ENCODE measurements around the gene MYH13. TPM values are rescaled to one million over a fixed set of nuclear protein-coding genes. Genes with fewer than 3 reads are reported as not detected.

Gene MYH13
- total RNA-seq, 1 experiment from 2014 or later, result not detected

DNA sequence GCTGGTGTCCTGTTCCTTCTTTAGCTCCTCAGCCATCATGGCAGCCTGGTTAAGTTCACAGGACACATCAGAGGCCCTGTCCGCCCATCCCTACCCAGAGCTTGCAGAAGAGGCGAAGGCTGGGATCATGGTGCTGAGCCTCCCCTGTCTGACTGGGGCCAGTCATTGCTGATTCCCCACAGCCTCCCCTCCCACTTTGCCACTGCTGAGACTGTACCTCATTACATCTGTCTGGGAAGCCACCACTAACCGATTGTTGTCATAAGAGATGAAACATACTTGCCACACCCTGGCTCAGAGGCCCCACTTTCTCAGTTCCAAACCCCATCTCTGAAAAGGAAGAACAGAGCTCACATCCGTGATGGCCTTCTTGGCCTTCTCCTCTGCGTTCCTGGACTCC lies 66.2 kb downstream of the MYH13 start:
- CTCF ChIA-PET, result interaction anchor here (0.6 kb wide), 1 partner anchor 233 kb away, joined by 3 read pairs; no protein-coding TSS in a partner anchor
- Mint-ChIP-seq H3K4me1 (ENCODE audit: low read depth, unreplicated experiment) (no peaks in the 10 kb centered on the region), H3K36me3 (ENCODE audit: insufficient read depth, unreplicated experiment) (no peaks in the 10 kb centered on the region), H3K27me3 (ENCODE audit: unreplicated experiment) (no peaks in the 10 kb centered on the region), H3K9me3 (ENCODE audit: low read depth, unreplicated experiment) (peaks cover 3% of the 10 kb centered on the region), H3K27ac (ENCODE audit: unreplicated experiment) (no peak overlapping the region), H3K4me3 (ENCODE audit: low read depth, unreplicated experiment) (no peak overlapping the region)
- intact Hi-C loops (cut with micrococcal nuclease; ENCODE audit: unreplicated experiment), result no loop called here
- TF ChIP-seq, protein P1, sequence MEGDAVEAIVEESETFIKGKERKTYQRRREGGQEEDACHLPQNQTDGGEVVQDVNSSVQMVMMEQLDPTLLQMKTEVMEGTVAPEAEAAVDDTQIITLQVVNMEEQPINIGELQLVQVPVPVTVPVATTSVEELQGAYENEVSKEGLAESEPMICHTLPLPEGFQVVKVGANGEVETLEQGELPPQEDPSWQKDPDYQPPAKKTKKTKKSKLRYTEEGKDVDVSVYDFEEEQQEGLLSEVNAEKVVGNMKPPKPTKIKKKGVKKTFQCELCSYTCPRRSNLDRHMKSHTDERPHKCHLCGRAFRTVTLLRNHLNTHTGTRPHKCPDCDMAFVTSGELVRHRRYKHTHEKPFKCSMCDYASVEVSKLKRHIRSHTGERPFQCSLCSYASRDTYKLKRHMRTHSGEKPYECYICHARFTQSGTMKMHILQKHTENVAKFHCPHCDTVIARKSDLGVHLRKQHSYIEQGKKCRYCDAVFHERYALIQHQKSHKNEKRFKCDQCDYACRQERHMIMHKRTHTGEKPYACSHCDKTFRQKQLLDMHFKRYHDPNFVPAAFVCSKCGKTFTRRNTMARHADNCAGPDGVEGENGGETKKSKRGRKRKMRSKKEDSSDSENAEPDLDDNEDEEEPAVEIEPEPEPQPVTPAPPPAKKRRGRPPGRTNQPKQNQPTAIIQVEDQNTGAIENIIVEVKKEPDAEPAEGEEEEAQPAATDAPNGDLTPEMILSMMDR (IDR thresholded peaks at IDR 0.05; ENCODE audit: unreplicated experiment), result no peak
- DNase-seq, result no peak
- no TSS peak for BruUV-seq (replicated peaks)

DNA sequence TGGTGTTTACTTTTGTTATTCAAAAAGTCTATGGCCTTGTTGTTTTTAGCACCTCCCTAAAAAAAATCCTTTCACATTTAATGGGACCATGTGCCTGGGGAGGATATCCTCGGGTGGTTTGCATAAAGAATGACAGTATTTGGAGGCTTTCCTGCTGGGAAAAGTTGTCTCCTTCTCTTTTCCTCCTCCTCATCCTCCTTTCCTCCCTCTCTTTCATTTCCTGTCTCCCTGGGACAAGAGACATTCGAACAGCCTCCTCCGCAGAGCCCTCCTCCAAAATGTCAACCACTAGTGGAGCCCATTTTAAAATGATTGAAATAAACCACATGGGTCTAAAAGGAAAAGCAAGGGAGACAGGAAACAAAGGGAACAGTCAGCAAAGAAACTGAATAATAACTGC lies 67.4 kb downstream of the MYH13 start:
- Mint-ChIP-seq H3K36me3 (ENCODE audit: insufficient read depth, unreplicated experiment) (no peaks in the 10 kb centered on the region), H3K9me3 (ENCODE audit: low read depth, unreplicated experiment) (peaks cover 3% of the 10 kb centered on the region), H3K27ac (ENCODE audit: unreplicated experiment) (no peak overlapping the region), H3K4me3 (ENCODE audit: low read depth, unreplicated experiment) (no peak overlapping the region), H3K4me1 (ENCODE audit: low read depth, unreplicated experiment) (no peaks in the 10 kb centered on the region), H3K27me3 (ENCODE audit: unreplicated experiment) (no peaks in the 10 kb centered on the region)
- TF ChIP-seq, protein P1 (IDR thresholded peaks at IDR 0.05; ENCODE audit: unreplicated experiment), result no peak
- CTCF ChIA-PET, result no interaction called here
- DNase-seq, result no peak
- no TSS peak for BruUV-seq (replicated peaks)
- intact Hi-C loops (cut with micrococcal nuclease; ENCODE audit: unreplicated experiment), result no loop called here

DNA sequence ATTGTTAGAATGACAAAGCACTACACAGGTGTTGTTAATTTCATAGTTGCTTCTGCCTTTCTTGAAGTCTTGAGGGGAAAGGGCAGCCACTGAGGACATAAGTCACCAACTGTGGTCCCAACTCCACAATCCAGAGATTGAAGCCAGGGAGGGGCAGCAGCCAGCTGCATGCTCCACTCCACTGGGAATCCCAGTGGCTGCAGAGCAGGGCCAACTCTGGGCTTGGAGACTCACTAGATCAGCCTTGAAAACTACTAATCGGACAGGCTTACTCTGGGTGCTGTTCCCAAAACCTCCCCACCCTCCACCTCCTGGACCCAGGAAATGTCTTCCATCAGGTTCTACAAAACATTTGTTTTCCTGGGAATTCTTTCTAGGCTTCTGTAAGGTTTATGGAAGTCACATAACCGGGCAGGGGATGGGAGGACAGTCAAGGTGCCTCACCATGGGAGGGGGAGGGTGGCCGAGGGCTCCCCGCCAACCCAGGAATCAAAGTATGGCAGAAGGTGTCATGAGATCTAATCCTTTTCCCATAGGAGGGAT lies 68.0 kb downstream of the MYH13 start:
- Mint-ChIP-seq H3K4me3 (ENCODE audit: low read depth, unreplicated experiment) (no peak overlapping the region), H3K27me3 (ENCODE audit: unreplicated experiment) (no peaks in the 10 kb centered on the region), H3K27ac (ENCODE audit: unreplicated experiment) (no peak overlapping the region), H3K36me3 (ENCODE audit: insufficient read depth, unreplicated experiment) (no peaks in the 10 kb centered on the region), H3K4me1 (ENCODE audit: low read depth, unreplicated experiment) (no peaks in the 10 kb centered on the region), H3K9me3 (ENCODE audit: low read depth, unreplicated experiment) (peaks cover 3% of the 10 kb centered on the region)
- intact Hi-C loops (cut with micrococcal nuclease; ENCODE audit: unreplicated experiment), result no loop called here
- DNase-seq, result no peak
- TF ChIP-seq, protein P1 (IDR thresholded peaks at IDR 0.05; ENCODE audit: unreplicated experiment), result no peak
- CTCF ChIA-PET, result no interaction called here
- no TSS peak for BruUV-seq (replicated peaks)

DNA sequence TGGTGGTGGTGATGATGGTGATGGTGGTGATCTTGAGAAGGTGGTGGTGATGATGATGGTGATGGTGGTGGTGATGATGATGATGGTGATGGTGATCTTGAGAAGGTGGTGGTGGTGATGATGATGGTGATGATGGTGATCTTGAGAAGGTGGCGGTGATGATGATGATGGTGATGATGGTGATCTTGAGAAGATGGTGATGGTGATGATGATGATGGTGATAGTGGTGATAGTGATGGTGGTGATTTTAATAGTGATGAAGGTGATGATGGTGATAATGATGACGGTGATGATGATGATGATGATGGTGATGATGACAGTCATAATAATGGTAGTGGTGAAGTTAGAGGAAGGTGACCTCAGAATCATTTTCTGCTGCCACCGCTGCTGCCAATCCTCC lies 75.1 kb downstream of the MYH13 start:
- Mint-ChIP-seq H3K27ac (ENCODE audit: unreplicated experiment) (no peak overlapping the region), H3K27me3 (ENCODE audit: unreplicated experiment) (no peaks in the 10 kb centered on the region), H3K4me3 (ENCODE audit: low read depth, unreplicated experiment) (no peak overlapping the region), H3K9me3 (ENCODE audit: low read depth, unreplicated experiment) (no peaks in the 10 kb centered on the region), H3K4me1 (ENCODE audit: low read depth, unreplicated experiment) (no peaks in the 10 kb centered on the region), H3K36me3 (ENCODE audit: insufficient read depth, unreplicated experiment) (no peaks in the 10 kb centered on the region)
- intact Hi-C loops (cut with micrococcal nuclease; ENCODE audit: unreplicated experiment), result no loop called here
- no peak for DNase-seq
- CTCF ChIA-PET, result no interaction called here
- no TSS peak for BruUV-seq (replicated peaks)
- TF ChIP-seq, protein P1 (IDR thresholded peaks at IDR 0.05; ENCODE audit: unreplicated experiment), result no peak
